ENCODE measurements around the gene DCHS2. TPM values are rescaled to one million over a fixed set of nuclear protein-coding genes. Genes with fewer than 3 reads are reported as not detected.

Gene DCHS2
- total and polyA plus RNA-seq, 10 of the 15 experiments (the other 5 are each of a cell fraction or from before 2014, with no cell fraction given), result 0.01 to 0.31 (median 0.06) TPM; not detected in 3

- Histone ChIP-seq H3K27me3 (replicated peaks in 1 of 2; ENCODE audit: control insufficient read depth in 2 of 2, insufficient read depth in 2 of 2, low read length in 1 of 2) (no peaks in the 10 kb centered on the region), H3K9ac (ENCODE audit: control insufficient read depth, insufficient read depth, low read length) (no peak overlapping the region), H3K27ac (ENCODE audit: control insufficient read depth, insufficient read depth) (no peak overlapping the region), H3K4me2 (ENCODE audit: control insufficient read depth, insufficient read depth) (no peak overlapping the region), H3K4me1 (ENCODE audit: control insufficient read depth, insufficient read depth, low read length) (no peaks in the 10 kb centered on the region), H3K36me3 (ENCODE audit: control insufficient read depth in 2 of 2, insufficient read depth in 2 of 2, low read length in 1 of 2) (no peaks in the 10 kb centered on the region), H2AFZ (ENCODE audit: control insufficient read depth, low read depth, low read length) (no peak overlapping the region), H4K20me1 (ENCODE audit: control insufficient read depth, insufficient read depth) (no peaks in the 10 kb centered on the region), H3K79me2 (ENCODE audit: control insufficient read depth, insufficient read depth, low read length) (no peaks in the 10 kb centered on the region), H3K9me3 (replicated peaks; ENCODE audit: control insufficient read depth, insufficient read depth, low read length) (no peaks in the 10 kb centered on the region), H3K4me3 (no peak overlapping the region)
- RAD21 ChIA-PET (ENCODE audit: unreplicated experiment), result no interaction called here
- intact Hi-C loops (cut with micrococcal nuclease; ENCODE audit: unreplicated experiment), result no loop called here
- TF ChIP-seq POLR2AphosphoS2 (IDR thresholded peaks at IDR 0.05; ENCODE audit: low read depth, low read length) (no peak), RCOR1 (conservative IDR thresholded peaks at IDR 0.05; ENCODE audit: low read depth, low read length) (no peak), RELA (IDR thresholded peaks at IDR 0.05; ENCODE audit: borderline replicate concordance, partially characterized antibody) (no peak), ZBTB33 (IDR thresholded peaks at IDR 0.05) (no peak), ZNF207 (IDR thresholded peaks at IDR 0.05; ENCODE audit: borderline replicate concordance) (no peak), HDAC2 (IDR thresholded peaks at IDR 0.05) (no peak), SREBF1 (IDR thresholded peaks at IDR 0.05; ENCODE audit: low read length) (no peak), BCL3 (IDR thresholded peaks at IDR 0.05; ENCODE audit: borderline replicate concordance, insufficient read depth, low read depth, low read length, poor library complexity, severe bottlenecking) (no peak), TCF3 (IDR thresholded peaks at IDR 0.05; ENCODE audit: borderline replicate concordance, insufficient read depth, low read depth, low read length) (no peak), JUNB (IDR thresholded peaks at IDR 0.05) (no peak), TCF12 (IDR thresholded peaks at IDR 0.05; ENCODE audit: low read depth, low read length) (no peak)
- DNase-seq (ENCODE audit: low read depth, low spot score), result no peak
- BruUV-seq (replicated peaks), result no TSS peak
- POLR2A ChIA-PET, result no interaction called here
- FAIRE-seq, result no peak
- SMC1A ChIA-PET (ENCODE audit: uncharacterized antibody, unreplicated experiment), result no interaction called here
- CTCF ChIA-PET, result no interaction called here
- ATAC-seq, result no peak
- in situ Hi-C loops (cut with MboI), result no loop called here
These were observed 181.0 kb downstream of the DCHS2 start for GRCh38 chr4:154310578-154310977.

Measured in GM12878 (cell line).